Measurements from ENCODE around the gene HYAL2.

HYAL2 gene

DNA sequence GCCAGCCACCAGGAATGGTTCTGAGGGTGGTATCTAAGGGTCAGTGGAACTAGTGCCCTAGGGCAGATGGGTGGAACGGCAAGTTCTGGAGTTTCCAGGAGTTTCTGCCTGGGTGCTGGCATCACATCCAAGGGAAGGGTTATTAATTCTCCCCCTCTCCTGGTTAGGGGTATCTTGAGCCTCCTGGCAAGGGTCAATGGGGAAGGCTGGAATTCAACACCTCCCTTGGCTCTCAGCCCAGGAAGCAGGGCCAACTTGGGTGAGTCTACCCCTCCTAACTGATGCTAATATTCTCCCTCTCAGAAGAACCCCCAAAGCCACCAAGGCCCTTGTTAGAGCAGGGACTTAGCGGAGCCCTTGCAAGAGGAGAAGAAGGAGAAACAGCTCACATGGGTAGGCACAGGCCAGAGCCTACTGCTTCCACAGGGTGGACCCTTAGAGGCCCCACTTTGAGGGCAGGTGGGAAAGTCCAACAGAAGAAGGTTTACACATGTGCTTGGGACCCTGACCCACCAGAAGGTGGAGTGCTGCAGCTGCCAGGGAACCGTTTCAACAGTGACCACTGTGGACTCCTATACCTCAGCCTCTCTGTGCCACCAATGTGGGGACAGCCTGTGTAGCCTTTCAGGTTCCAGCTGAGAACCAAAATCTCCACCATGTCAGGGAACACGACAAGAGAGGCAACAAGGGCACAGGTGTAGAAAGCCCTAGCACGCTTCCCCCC is 33.4 kb upstream of the HYAL2 start:
- CTCF ChIA-PET = no interaction called here
- no peak for DNase-seq (ENCODE audit: low spot score)
- POLR2A ChIA-PET (ENCODE audit: low non-redundant PET) = no interaction called here
- TF ChIP-seq CTCF (conservative IDR thresholded peaks at IDR 0.05; ENCODE audit: low read depth) = no peak
- H3K27ac ChIP-seq = peak overlapping the region; percentile 77

DNA sequence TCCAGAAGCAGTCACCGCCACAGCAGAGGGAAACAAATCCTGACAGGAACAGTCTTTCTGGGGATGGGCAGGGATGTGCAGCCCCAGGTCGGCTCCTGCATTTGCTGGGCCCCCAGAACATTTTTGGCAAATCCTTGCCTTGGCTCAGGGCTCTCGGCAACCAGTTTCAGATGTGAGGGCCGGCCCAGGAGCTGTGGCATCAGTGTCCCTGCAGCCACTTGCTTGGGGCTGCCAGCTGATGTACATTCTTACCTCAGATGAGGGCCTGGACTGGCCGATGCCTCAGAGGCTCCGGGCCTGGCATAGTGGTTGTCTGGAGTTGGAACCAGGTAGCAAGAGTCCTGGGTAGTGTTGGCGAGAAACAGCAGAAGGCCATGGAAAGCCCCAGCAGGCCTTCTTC is 32.3 kb upstream of the HYAL2 start:
- no peak for TF ChIP-seq CTCF (conservative IDR thresholded peaks at IDR 0.05; ENCODE audit: low read depth)
- POLR2A ChIA-PET (ENCODE audit: low non-redundant PET) = interaction anchor here (1.1 kb wide), 1 partner anchor 14 kb away, joined by 3 read pairs; the partner anchor contains the start of gene RASSF1
- no peak for DNase-seq (ENCODE audit: low spot score)
- CTCF ChIA-PET = no interaction called here
- H3K27ac ChIP-seq = peak overlapping the region; percentile 77

DNA sequence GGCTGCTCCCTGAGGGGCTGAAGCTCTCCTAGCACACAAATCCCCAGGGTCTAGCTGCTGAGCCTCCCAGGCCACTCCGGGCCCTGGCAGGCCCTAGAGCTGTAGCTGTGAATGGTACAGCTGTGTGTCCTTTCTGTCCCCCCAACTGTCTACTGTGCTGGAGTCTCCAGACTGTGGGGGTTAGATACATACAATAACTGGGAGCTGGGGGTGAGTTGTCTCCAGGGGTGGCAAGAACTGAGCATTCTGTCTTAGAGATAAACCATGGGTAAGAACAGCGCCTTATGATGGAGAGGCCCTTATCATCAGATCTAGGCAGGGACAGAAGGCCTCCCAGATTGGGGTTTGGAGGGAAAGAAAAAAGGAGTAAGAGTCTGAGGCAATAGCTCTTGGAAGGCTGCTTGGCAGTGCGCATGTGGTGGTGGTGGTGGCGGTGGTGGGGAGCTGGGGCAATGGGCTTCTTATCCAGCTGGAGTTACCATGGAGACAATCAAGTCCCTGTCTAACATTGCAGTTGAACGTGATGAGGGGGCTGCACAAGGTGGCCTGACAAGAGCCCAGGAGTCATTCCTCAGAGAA is 31.7 kb upstream of the HYAL2 start:
- ChIA-PET CTCF (interaction anchor here (0.6 kb wide), 1 partner anchor 439 kb away, joined by 3 read pairs; no protein-coding TSS in a partner anchor), POLR2A (ENCODE audit: low non-redundant PET) (interaction anchor here (1.1 kb wide), 1 partner anchor 13 kb away, joined by 3 read pairs; the partner anchor contains the start of gene RASSF1)
- H3K27ac ChIP-seq = peak overlapping the region; percentile 77
- DNase-seq (ENCODE audit: low spot score) = no peak
- no peak for TF ChIP-seq CTCF (conservative IDR thresholded peaks at IDR 0.05; ENCODE audit: low read depth)

DNA sequence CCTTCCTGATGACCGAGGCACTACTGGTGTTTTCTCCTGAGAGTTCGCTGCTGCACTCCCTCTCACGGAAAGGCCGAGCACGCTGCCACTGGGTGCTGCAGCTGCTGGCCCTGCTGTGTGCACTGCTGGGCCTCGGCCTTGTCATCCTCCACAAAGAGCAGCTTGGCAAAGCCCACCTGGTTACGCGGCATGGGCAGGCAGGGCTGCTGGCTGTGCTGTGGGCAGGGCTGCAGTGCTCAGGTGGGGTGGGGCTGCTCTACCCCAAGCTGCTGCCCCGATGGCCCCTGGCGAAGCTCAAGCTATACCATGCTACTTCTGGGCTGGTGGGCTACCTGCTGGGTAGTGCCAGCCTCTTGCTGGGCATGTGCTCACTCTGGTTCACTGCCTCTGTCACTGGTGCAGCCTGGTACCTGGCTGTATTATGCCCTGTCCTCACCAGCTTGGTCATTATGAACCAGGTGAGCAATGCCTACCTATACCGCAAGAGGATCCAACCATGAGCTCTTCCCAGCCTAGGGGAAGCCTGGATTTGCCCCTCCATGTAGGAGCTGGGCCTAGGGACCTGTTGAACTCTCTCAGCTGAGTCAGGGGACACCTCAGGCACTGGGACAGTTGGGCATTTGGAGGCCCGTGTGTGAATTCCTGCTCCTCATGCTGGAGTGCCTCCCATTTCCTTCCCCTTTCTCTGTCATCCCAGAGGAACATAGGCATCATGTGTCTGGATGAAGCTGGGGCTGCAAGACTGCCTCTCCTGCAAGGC is 30.9 kb upstream of the HYAL2 start:
- ChIA-PET CTCF (interaction anchor here (0.8 kb wide), 1 partner anchor 189 kb away, joined by 3 read pairs; no protein-coding TSS in a partner anchor), POLR2A (ENCODE audit: low non-redundant PET) (interaction anchor here (0.8 to 1.1 kb wide), 2 partner anchors 13 to 14 kb away, joined by 3 to 4 read pairs; partner anchors contain the start of gene RASSF1)
- H3K27ac ChIP-seq = peak overlapping the region; percentile 77
- no peak for DNase-seq (ENCODE audit: low spot score)
- no peak for TF ChIP-seq CTCF (conservative IDR thresholded peaks at IDR 0.05; ENCODE audit: low read depth)

GRCh38 chr3:50352781-50353180 is 30.2 kb upstream of the HYAL2 start:
- DNase-seq (ENCODE audit: low spot score) = no peak
- ChIA-PET POLR2A (ENCODE audit: low non-redundant PET) (interaction anchor here (0.8 kb wide), 1 partner anchor 15 kb away, joined by 4 read pairs; no protein-coding TSS in a partner anchor), CTCF (interaction anchor here (0.6 to 0.9 kb wide), 4 partner anchors 9 to 191 kb away, joined by 3 to 4 read pairs (median 3); no protein-coding TSS in a partner anchor)
- peak overlapping the region; percentile 95 for H3K27ac ChIP-seq
- TF ChIP-seq CTCF (conservative IDR thresholded peaks at IDR 0.05; ENCODE audit: low read depth) = no peak; the same call in 1 of the 2 replicates

DNA sequence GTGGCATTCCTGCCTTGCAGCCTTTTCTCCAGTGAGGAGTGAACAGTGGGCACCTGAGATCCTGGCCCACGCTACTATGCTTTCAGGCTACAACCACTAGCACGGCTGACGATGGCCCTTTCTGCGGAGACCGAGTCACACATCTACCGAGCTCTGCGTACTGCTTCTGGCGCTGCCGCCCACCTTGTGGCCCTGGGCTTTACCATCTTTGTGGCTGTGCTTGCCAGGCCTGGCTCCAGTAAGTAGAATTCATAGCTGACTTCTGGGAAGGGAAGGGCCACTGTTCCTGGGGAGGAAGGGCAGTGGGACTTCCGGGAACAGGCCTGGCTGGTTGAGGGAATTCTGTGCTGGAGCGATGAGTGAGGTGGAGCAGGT is 28.8 kb upstream of the HYAL2 start:
- peak overlapping the region; percentile 95 for H3K27ac ChIP-seq
- ChIA-PET CTCF (interaction anchor here (0.9 kb wide), 1 partner anchor 191 kb away, joined by 3 read pairs; no protein-coding TSS in a partner anchor), POLR2A (ENCODE audit: low non-redundant PET) (no interaction called here)
- DNase-seq (ENCODE audit: low spot score) = no peak
- no peak for TF ChIP-seq CTCF (conservative IDR thresholded peaks at IDR 0.05; ENCODE audit: low read depth)
